GM21619 (cell line): ENCODE results near the gene MAK.
"Not testable (repeated sequence)": the region's sequence is repeated elsewhere in the genome, so short reads cannot be mapped to it uniquely, and the experiment has no call there.

Experiments
- ATAC-seq: cut with Tn5 transposase; IDR thresholded peaks from one replicate; pipeline ENCODE4 v1.9.1; 2021; ENCODE audit not compliant: unreplicated experiment

Gene MAK, protein sequence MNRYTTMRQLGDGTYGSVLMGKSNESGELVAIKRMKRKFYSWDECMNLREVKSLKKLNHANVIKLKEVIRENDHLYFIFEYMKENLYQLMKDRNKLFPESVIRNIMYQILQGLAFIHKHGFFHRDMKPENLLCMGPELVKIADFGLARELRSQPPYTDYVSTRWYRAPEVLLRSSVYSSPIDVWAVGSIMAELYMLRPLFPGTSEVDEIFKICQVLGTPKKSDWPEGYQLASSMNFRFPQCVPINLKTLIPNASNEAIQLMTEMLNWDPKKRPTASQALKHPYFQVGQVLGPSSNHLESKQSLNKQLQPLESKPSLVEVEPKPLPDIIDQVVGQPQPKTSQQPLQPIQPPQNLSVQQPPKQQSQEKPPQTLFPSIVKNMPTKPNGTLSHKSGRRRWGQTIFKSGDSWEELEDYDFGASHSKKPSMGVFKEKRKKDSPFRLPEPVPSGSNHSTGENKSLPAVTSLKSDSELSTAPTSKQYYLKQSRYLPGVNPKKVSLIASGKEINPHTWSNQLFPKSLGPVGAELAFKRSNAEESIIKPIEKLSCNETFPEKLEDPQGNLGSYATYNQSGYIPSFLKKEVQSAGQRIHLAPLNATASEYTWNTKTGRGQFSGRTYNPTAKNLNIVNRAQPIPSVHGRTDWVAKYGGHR

DNA sequence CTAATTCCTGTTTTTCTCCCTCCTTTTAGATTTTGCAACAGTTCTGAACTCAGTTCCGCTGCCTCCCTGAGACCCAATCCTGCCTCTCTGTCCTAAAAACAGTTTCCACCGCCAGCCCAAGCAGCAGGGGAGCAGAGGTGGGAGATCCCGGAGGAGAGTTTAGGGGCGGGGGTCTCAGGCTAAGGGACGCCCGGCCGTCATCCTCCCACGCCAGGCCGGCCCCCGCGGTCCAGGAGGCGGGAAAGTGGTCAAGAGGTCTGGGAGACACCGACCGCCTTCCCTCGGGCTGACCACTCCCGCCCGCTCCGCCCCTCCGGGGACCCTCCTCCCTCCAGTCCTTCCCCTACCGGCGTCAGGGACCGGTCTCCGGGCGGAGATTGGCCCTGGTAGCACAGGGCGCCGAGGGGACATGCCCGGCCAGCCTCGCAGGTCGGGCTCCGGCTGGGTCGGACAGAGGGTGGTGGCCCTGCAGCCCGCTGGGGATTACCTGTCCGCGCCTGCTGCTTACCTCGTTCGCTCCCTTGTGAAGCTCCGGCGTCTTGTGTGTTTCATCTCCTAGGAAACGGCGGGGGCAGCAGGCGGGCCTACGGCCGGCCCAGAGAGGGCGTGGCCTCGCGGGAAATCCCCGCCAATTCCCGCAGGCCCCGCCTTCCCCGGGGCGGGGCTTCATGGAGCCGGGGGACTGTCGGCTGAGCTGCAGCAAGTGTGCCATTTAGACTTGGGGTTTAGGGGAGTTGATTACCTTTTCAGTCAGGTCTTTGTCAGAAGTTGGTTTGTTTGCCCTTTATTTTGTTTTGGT, at the start of gene MAK:
Gene MAK (minus strand): TSS at position 545 of the 799 bp plus-strand sequence. CDS start 7,891 bp downstream, outside the sequence.
- peak; percentile 66 for ATAC-seq

DNA sequence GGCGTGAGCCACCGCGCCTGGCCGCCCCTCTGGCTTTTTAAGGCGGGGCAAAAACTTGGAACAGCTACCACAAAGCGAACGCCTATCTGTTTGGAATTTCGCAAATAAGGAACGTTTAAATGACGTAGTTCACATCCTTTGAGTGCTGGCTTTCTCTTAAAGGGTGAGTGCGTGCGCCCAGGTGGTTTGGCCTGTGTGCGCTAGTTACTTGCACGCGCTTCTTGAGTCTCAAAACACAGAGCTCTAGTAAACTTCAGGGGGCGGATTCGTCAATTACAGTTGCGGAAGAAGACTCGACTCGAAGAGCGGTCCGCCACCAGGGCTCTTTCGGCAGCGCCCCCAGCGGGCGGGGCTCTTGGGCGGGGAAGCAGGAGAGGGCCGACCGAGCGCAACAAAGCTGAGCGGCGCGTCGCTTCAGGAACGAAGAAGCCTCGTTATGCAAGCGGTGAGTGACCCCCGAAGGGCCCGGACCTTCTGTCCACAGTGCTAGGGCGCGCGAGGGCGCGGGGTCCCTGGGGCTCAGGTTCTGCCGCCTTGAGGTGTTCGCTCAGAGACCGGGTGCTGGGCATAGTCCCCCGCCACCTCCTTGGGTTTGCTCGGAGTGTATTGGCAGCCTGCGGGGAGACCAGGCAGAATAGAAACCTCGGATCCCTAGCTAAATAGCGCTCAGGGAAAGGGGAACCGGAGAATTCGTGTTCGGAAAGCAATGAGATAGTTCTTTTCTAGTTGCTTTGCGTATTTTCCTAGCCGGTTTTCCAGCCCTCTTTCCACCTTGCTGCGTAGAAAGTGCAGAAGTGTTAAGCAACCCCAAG, 48.6 kb upstream of the MAK start, which contains the start of gene SYCP2L:
Gene SYCP2L (plus strand): TSS at position 362 of the 812 bp plus-strand sequence. CDS start 75 bp downstream, at position 437.
- ATAC-seq = peak; percentile 34

DNA sequence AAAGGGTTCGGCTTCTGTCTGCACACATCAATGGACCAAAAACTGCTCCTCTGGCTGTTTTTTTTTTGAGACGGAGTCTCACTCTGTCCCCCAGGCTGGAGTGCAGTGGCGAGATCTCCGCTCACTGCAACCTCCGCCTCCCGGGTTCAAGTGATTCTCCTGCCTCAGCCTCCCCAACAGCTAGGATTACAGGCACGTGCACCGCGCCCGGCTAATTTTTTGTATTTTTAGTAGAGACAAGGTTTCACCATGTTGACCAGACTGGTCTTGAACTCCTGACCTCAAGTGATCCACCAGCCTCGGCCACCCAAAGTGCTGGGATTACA, 48.0 kb upstream of the MAK start:
- not testable (repeated sequence) for ATAC-seq

DNA sequence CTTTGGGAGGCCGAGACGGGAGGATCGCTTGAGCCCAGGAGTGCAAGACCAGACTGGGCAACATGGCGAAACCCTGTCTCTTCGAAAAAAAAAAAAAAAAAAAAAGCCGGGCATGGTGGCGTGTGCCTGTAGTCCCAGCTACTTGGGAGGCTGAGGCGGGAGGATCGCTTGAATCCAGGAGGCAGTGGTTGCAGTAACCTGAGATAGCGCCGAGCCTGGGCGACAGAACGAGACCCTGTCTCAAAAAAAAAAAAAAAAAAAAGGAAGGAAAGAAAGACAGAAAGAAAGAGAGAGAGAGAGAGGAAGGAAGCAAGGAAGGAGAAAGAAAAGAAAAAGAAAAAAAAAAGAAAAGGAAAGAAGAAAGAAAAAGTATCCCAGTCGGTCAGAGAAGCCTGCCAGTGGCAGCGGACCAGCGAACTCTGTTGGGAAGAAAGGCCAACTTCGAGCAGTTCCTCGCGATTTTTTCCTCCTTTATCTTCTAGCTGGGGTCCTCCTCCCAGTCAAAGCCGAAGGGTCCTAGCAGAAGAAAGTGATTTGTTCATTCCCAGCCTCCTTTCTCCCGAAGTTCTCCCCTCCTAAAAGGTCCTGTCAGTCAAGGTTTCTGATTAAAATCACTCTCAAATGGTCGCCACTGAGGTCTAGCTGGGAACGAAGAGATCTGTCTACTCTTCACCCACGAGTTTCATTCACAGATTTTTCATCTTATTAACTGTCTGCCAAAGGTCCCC, 46.1 kb upstream of the MAK start:
- ATAC-seq = no peak

DNA sequence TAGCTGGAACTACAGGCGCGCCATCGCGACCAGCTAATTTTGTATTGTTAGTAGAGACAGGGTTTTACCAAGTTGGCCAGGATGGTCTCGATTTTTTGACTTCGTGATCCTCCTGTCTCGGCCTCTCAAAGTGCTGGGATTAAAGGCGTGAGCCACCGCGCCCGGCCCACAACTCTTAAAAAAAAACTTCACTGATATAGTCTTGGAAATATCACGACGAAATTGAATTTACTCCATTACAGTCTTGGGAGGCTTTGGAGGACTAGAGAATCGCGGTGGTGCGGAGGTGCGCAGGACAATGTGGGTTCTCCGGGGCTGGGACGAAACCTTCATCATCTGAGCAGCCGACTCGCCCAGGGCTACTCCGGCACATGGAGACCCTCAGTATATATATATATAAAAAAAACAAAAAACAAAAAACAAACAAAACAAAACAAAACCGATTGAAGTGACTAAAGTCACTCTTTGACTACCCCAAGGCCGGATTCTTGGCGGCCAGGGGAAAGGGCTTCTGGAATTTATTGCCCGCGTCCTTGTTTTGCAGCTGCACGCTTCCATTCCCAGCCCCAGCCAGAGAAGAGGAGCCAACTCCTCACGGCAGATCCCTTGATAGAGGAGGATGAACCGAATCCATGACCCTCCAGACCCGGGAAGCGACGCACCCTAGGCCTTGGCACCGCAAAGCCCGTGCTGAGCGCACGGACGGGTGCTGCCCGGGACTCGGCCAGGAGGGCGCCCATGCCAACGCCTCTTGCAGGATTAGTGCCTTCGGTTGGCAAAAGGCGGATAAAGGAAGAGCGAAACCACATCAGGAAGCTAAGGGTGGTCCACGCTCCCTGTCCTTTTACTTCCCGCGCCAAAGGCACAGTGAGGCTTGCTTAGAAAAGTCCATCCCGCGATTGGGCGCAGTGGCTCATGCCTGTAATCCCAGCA, 45.2 kb upstream of the MAK start:
- no peak for ATAC-seq

DNA sequence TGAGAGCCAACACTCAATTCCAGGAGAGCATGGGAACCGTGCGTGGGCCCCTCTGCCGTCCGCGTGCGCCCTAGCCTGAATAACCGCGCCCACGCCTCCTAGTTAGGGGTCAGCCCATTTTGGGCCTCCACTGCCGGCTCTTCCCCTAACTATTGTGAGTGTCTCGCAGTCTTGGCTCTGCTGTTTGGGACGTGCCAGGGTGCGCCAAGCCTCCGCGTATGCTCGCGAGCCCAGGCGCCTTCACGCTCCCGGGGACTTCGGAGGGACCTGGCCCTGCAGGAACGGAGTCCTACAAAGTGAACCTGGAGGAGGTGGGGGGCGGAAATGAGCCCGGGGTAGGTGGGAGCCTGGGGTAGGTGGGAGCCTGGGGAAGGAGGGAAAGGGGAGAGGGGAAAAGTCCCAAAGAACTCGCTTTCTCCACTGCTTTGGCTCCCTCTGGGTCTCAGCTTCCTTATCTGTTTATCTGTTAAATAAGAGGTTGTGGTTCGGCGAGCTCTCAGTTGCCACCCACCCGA, 44.4 kb upstream of the MAK start:
- no peak for ATAC-seq

DNA sequence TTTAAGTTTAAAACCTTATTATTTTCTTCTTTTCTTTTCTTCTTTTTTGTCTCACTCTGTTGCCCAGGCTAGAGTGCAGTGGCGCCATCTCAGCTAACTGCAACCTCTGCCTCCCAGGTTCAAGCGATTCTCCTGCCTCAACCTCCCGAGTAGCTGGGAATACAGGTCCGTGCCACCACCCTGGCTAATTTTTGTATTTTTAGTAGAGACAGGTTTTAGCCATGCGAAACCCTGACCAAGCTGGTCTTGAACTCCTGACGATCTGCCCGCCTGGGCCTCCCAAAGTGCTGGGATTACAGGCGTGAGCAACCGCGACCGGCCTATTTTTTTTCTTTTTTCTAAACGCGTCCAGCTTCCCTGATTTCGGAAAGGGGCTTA, 43.9 kb upstream of the MAK start:
- ATAC-seq = not testable (repeated sequence)

DNA sequence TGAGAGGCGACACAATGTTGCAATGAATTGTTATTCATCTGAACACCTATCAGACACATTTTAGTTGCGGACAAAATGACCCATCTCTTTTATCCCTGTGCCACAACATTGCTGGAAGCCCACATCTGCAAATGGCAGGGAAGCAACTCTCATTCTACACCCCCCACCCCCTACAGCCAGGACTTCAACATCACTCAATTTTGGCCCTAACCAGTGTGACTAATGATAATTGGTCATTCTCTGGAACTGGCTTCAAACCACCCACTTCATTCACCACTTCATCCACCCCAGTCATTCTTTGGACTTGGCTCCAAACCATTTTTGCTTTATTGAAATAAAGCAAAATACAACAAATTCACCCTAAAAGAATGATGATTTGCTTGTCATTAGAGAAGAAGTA, 42.0 kb upstream of the MAK start:
- no peak for ATAC-seq

DNA sequence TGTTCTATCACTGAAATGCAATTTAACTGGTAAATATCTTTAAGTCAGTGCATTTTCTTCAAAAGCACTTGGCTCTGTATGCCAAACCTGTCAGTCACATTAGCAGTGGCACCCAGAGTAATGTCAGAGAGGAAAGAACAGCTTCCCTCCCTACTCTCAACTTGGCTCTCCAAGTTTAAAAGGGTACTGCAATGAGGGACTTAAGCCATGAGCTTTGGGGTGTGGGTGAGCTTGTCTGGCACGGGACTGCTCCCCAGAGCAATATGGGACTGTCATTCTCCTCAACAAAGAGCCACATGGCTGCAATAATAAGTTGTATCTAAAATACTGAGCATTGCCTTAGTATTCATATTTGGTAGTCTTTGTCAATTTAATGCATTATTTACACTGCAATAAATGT, 39.5 kb upstream of the MAK start:
- no peak for ATAC-seq

DNA sequence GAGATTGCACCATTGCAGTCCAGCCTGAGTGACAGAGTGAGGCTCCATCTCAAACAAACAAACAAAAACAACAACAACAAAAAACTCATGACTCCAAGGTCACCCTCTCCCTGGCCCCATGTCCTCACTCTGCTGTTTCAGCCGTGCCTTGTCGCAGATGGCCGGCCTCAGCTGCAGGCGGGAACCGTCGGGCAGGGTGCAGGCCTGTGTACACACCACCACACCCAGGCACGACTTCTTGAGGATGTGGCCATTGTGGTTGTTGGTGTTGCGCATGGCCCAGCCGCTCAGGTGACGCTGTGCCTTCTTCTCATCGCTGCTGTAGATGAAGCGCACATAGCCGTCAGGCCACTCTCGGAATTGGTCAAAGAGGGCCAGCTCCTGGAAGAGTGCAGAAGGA, 38.7 kb upstream of the MAK start:
- ATAC-seq = no peak

DNA sequence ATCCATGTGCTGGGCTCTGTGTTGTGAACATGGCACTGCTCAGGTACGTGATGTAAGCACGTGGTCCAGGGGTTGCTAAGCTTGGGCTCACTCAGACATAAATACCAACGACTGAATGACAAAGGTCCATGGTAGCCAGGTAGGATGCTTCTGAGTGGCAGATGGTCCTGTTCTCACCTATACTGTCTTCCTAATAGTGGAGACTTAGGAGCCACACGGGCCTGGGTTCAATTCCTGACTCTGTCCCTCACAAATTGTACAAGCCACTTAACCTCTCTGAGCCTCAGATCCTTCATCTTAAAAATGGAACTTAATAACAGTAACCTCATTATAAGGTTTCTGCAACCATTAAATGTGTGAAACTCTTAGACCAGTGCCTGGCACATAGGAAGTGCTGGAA, 36.7 kb upstream of the MAK start:
- no peak for ATAC-seq

DNA sequence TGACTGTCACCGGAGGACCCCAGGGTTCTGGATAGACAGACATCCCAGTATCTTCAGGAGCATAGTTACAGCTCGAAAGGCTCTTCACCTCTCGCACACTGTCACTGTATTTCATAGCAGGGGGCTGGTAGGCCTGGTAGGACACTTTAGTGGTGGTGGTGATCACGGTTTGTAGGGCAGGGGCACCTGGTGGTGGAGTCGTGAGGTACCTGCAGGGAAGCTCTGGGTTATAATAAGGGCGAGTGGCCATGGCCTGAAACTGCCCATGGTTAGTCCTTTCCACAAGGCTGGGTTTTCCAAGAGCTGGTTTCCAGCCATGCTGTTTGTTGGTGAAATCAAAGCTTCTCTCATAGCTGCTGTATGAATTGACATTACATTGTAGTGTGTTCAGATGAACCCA, 35.9 kb upstream of the MAK start:
- no peak for ATAC-seq

DNA sequence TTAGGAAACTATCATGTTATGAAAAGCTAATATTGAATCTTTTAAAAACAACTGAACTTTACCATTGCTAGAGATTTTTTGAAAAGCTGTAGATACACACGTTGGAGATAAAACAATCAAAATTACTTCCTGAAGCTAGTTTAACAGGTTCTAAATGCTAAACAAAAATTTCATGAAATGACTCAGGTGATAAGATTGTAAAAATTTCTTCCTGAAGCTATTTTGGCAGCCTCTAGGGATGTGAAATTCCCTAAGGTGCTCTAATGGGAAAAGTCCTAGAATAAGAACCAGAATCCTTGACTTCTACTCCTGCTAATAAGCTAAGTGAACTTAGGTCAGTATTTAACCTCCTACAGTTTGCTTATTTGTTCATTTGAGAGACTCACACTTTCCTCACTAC, 35.0 kb upstream of the MAK start:
- ATAC-seq = no peak

DNA sequence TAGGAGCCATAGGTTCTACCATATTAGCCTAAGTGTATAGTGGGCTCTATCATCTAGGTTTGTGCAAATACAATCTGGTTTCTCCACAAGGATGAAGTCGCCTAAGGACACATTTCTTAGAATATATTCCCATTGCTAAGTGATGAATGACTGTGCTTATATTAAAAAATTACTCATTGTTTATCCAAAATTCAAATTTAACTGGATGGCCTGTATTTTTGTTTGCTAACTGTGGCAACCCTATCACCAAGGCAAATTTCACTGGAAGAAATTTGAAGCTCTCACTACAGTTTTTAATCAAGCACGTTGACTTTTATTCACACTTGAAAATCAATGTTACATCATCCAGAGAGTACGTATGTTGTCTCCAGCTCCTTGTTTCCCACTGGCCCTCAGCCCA, 29.6 kb upstream of the MAK start:
- ATAC-seq = no peak

DNA sequence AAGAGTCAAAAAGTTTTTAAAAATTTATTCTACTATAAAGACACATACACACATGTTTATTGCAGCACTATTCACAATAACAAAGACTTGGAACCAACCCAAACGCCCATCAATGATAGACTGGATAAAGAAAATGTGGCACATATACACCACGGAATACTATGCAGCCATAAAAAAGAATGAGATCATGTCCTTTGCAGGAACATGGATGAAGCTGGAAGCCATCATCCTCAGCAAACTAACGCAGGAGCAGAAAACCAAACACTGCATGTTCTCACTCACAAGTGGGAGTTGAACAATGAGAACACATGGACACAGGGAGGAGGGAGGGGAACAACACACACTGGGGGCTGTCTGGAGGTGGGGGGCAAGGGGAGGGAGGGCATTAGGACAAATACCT, 28.4 kb upstream of the MAK start:
- not testable (repeated sequence) for ATAC-seq

DNA sequence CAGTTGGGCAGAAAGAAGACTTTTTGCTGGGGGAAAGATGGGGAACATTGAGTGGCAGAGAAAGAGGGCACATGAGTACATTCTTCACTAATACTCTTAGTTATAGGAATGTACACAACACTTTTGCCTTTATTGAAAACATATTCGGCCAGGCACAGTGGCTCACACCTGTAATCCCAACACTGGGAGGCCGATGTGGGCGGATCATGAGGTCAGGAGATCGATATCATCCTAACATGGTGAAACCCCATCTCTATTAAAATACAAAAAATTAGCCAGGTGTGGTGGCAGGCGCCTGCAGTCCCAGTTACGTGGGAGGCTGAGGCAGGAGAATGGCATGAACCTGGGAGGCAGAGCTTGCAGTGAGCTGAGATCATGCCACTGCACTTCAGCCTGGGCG, 24.7 kb upstream of the MAK start:
- not testable (repeated sequence) for ATAC-seq

DNA sequence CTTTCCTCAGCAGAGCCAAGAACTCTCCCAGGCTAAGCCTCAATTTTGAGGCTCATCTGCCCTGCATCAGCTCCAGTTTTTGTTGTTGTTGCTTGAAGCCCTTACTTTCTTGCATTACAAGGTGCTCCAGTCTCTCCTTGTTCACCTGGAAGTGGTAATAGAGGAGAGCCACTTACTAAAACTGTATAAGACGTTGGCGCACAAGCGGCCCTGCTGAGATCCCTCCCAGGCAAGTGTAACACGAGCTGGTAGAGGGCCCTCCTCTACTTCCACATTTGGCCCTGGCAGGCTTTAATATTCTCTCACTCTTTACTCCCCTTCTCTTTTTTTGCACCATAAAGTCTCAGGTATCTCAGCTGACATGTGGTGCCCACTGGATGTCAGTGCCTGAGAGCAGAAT, 24.0 kb upstream of the MAK start:
- ATAC-seq = no peak

DNA sequence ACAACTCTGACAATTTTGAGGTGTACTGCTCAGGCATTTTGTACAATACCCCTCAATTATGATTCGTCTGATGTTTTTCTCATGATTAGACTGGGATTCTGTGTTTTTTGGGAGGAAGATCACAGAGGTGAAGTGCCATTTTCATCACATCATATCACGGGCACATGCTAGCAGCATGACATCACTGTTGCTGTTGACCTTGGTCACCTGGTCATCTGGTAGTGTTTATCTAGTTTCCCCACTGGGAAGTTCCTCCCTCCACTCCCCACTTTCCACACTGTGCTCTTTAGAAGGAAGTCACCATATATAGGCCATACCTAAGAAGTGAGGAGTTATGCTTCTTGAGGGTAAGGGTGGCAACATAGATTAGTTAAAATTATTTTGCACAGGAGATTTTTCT, 22.7 kb upstream of the MAK start:
- ATAC-seq = no peak

DNA sequence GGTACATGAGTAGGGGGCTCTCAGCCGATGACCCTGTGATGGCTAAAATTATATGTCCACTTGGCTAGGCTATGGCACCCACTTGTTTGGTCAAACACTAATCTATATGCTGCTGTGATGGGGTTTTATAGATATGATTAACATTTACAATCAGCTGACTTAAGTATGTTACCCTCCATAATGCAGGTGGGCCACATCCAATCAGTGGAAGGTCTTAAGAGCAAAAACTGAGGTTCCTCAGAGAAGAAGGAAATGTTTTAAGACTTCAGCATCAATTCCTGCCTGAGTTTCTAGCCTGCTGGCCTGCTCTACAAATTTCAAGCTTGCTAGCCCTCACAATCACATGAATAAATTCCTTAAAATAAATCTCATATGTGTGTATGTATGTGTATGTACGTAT, 18.9 kb upstream of the MAK start:
- ATAC-seq = no peak
